Neural cell (in vitro differentiated cells): ENCODE measurements around the gene ACOX3. TPM values are rescaled to one million over a fixed set of nuclear protein-coding genes. Genes with fewer than 3 reads are reported as not detected.
A peak's percentile ranks its signal among the peaks of the same experiment; 100 is the strongest.

Source experiments
- H2AFZ ChIP-seq: fragments of 200-600, 300-800 bp; sonication (generic), shearing (Covaris generic); 2 replicates; pipeline ENCODE4 v1.6.0; 2014; ENCODE audit warnings: low read depth, mild to moderate bottlenecking, antibody characterized with exemption, low read length, moderate library complexity
- H3F3A ChIP-seq: fragments of 200-600 bp; shearing (Covaris generic); 2 replicates; pipeline ENCODE4 v1.6.1; 2016; ENCODE audit warnings: mild to moderate bottlenecking, moderate library complexity, mixed read lengths, antibody characterized with exemption, low read length; ENCODE audit not compliant: insufficient read depth, poor library complexity, severe bottlenecking
- H3K27ac ChIP-seq: fragments of 200-600, 300-800 bp; sonication (generic), shearing (Covaris generic); 2 replicates; pipeline ENCODE4 v1.5.1; 2014; ENCODE audit warnings: mild to moderate bottlenecking, low read length, moderate library complexity
- H3K27me3 ChIP-seq: fragments of 300-800, 200-600 bp; sonication (generic), shearing (Covaris generic); 2 replicates; pipeline ENCODE4 v1.6.0; 2014; ENCODE audit warnings: mild to moderate bottlenecking, low read depth, low read length, moderate library complexity; ENCODE audit not compliant: insufficient read depth
- H3K36me3 ChIP-seq: fragments of 300-800, 200-600 bp; sonication (generic), shearing (Covaris generic); 2 replicates; pipeline ENCODE4 v1.5.1; 2014; ENCODE audit warnings: mild to moderate bottlenecking, antibody characterized with exemption, low read length, moderate library complexity; ENCODE audit not compliant: insufficient read depth
- H3K4me2 ChIP-seq: fragments of 300-800, 200-600 bp; sonication (generic), shearing (Covaris generic); 2 replicates; pipeline ENCODE4 v1.6.0; 2014; ENCODE audit warnings: mild to moderate bottlenecking, low read length
- H3K4me3 ChIP-seq: fragments of 300-800, 200-600 bp; sonication (generic), shearing (Covaris generic); 2 replicates; pipeline ENCODE4 v1.5.1; 2014; ENCODE audit warnings: mild to moderate bottlenecking, low read length, moderate library complexity
- H3K79me2 ChIP-seq: fragments of 200-600 bp; shearing (Covaris generic); replicated peaks from 2 replicates; pipeline ENCODE4 v1.6.0; 2014; ENCODE audit warnings: mild to moderate bottlenecking, low read length, moderate library complexity; ENCODE audit not compliant: insufficient read depth
- H3K9ac ChIP-seq: fragments of 300-800, 200-600 bp; sonication (generic), shearing (Covaris generic); 2 replicates; pipeline ENCODE4 v1.6.1; 2016; ENCODE audit warnings: mild to moderate bottlenecking, low read length, mixed read lengths
- H3K9me2 ChIP-seq: fragments of 200-600 bp; shearing (Covaris generic); 2 replicates; pipeline ENCODE4 v1.6.1; 2016; ENCODE audit warnings: mild to moderate bottlenecking, low read length, mixed read lengths; ENCODE audit not compliant: insufficient read depth
- H3K9me3 ChIP-seq: fragments of 200-600, 300-800 bp; sonication (generic), shearing (Covaris generic); 2 replicates; pipeline ENCODE4 v1.6.1; 2016; ENCODE audit warnings: mild to moderate bottlenecking, mixed run types, low read length, moderate library complexity, mixed read lengths
- H4K20me1 ChIP-seq: fragments of 200-600 bp; shearing (Covaris generic); 2 replicates; pipeline ENCODE4 v1.6.1; 2016; ENCODE audit warnings: mild to moderate bottlenecking, mixed run types; ENCODE audit not compliant: insufficient read depth
- CTCF ChIP-seq: fragments of 450-650 bp; IDR thresholded peaks from 2 replicates; pipeline ENCODE4 v1.5.1; 2014; ENCODE audit warnings: antibody characterized with exemption, mild to moderate bottlenecking, moderate library complexity; ENCODE audit not compliant: poor library complexity, severe bottlenecking
- EP300 ChIP-seq: fragments of 450-650 bp; conservative IDR thresholded peaks from 2 replicates; pipeline ENCODE4 v1.6.1; 2014; ENCODE audit warnings: antibody characterized with exemption, mild to moderate bottlenecking, moderate library complexity; ENCODE audit not compliant: poor library complexity, severe bottlenecking
- EZH2 ChIP-seq: fragments of 200-600, 300-800 bp; shearing (Covaris generic), sonication (generic); IDR thresholded peaks from 2 replicates; pipeline ENCODE4 v1.6.1; 2014; ENCODE audit warnings: antibody characterized with exemption, low read length, borderline replicate concordance, mild to moderate bottlenecking; ENCODE audit not compliant: insufficient read depth, poor library complexity, severe bottlenecking
- MXI1 ChIP-seq: fragments of 450-650 bp; conservative IDR thresholded peaks from 2 replicates; pipeline ENCODE4 v1.6.1; 2014; ENCODE audit warnings: antibody characterized with exemption, mild to moderate bottlenecking; ENCODE audit not compliant: poor library complexity, severe bottlenecking
- POLR2AphosphoS5 ChIP-seq: IDR thresholded peaks from 2 replicates; pipeline ENCODE4 v1.6.1; 2012
- RAD21 ChIP-seq: fragments of 450-650 bp; conservative IDR thresholded peaks from 2 replicates; pipeline ENCODE4 v1.6.1; 2014; ENCODE audit warnings: antibody characterized with exemption, mild to moderate bottlenecking, moderate library complexity
- REST ChIP-seq: IDR thresholded peaks from 2 replicates; pipeline ENCODE4 v1.6.1; 2012; ENCODE audit warnings: borderline replicate concordance
- SMC3 ChIP-seq: fragments of 450-650 bp; conservative IDR thresholded peaks from 2 replicates; pipeline ENCODE4 v1.6.1; 2014; ENCODE audit warnings: antibody characterized with exemption, mild to moderate bottlenecking, moderate library complexity; ENCODE audit not compliant: poor library complexity
- TAF1 ChIP-seq: IDR thresholded peaks from 2 replicates; pipeline ENCODE4 v1.6.1; 2012; ENCODE audit warnings: low read depth
- polyA plus RNA-seq: library from polyadenylated mRNA; depleted of rRNA; stranded (reverse); fragments of >200 nt; gene quantifications from 2 replicates; pipeline ENCODE4 v1.2.3, GENCODE V29; 2014

The ACOX3 gene
- polyA plus RNA-seq, 1 donor from 2014 or later = 13.2 TPM

GRCh38 chr4:8437281-8437680 lies 3.2 kb downstream of the ACOX3 start:
- no peak for TF ChIP-seq EP300
- no peak for TF ChIP-seq SMC3
- TF ChIP-seq EZH2 = no peak
- TF ChIP-seq RAD21 = no peak
- no peak for TF ChIP-seq POLR2AphosphoS5
- TF ChIP-seq CTCF = no peak
- no peak for TF ChIP-seq REST
- TF ChIP-seq MXI1 = no peak
- no peak for TF ChIP-seq TAF1
- H3K27me3 ChIP-seq = no peaks in the 10 kb centered on the region
- no peak overlapping the region for H3K4me2 ChIP-seq
- H3K79me2 ChIP-seq = peaks cover 22% of the 10 kb centered on the region
- H2AFZ ChIP-seq = no peak overlapping the region
- H4K20me1 ChIP-seq = no peaks in the 10 kb centered on the region
- H3K36me3 ChIP-seq = no peaks in the 10 kb centered on the region
- no peaks in the 10 kb centered on the region for H3K9me3 ChIP-seq
- no peaks in the 10 kb centered on the region for H3F3A ChIP-seq
- H3K27ac ChIP-seq = no peak overlapping the region
- H3K4me3 ChIP-seq = peak overlapping the region; percentile 23
- no peak overlapping the region for H3K9ac ChIP-seq
- no peaks in the 10 kb centered on the region for H3K9me2 ChIP-seq

- H3K79me2 ChIP-seq = peaks cover 6% of the 10 kb centered on the region
- no peak overlapping the region for H3K9ac ChIP-seq
- no peak overlapping the region for H3K4me3 ChIP-seq
- no peak overlapping the region for H2AFZ ChIP-seq
- H3K36me3 ChIP-seq = no peaks in the 10 kb centered on the region
- TF ChIP-seq EZH2 (no peak), CTCF (no peak), TAF1 (no peak), POLR2AphosphoS5 (no peak), RAD21 (no peak), REST (no peak)
- no peak overlapping the region for H3K4me2 ChIP-seq
- H3K9me3 ChIP-seq = no peaks in the 10 kb centered on the region
- H4K20me1 ChIP-seq = no peaks in the 10 kb centered on the region
- H3K9me2 ChIP-seq = no peaks in the 10 kb centered on the region
- no peaks in the 10 kb centered on the region for H3K27me3 ChIP-seq
- no peak overlapping the region for H3K27ac ChIP-seq
- H3F3A ChIP-seq = no peaks in the 10 kb centered on the region
These were observed 4.8 kb downstream of the ACOX3 start for GRCh38 chr4:8435656-8436121.
